DOHH2 (cell line): ENCODE data around the gene DNAI2.

Experiments
- H3F3A ChIP-seq: fragments of 200-600 bp; sonication (generic), shearing (Covaris generic); 2 replicates; pipeline ENCODE4 v1.6.0; 2016; ENCODE audit warnings: antibody characterized with exemption, mild to moderate bottlenecking; ENCODE audit not compliant: control insufficient read depth, insufficient read depth
- H3K27ac ChIP-seq: fragments of 200-600 bp; sonication (generic); 2 replicates; pipeline ENCODE4 v1.5.1; 2014; ENCODE audit warnings: low read depth, mild to moderate bottlenecking, low read length, moderate library complexity
- H3K27me3 ChIP-seq: fragments of 200-600 bp; sonication (generic); 2 replicates; pipeline ENCODE4 v1.6.1; 2014; ENCODE audit warnings: mild to moderate bottlenecking, low read length, mixed read lengths; ENCODE audit not compliant: control insufficient read depth
- H3K36me3 ChIP-seq: fragments of 200-600 bp; sonication (generic); 2 replicates; pipeline ENCODE4 v1.6.1; 2014; ENCODE audit warnings: mild to moderate bottlenecking, low read length, moderate library complexity, mixed read lengths; ENCODE audit not compliant: control insufficient read depth
- H3K4me1 ChIP-seq: fragments of 200-600 bp; sonication (generic); 2 replicates; pipeline ENCODE4 v1.6.1; 2014; ENCODE audit warnings: mild to moderate bottlenecking, low read length, mixed read lengths; ENCODE audit not compliant: control insufficient read depth
- H3K4me2 ChIP-seq: fragments of 200-600 bp; sonication (generic); 2 replicates; pipeline ENCODE4 v1.6.0; 2014; ENCODE audit warnings: mild to moderate bottlenecking, low read length, moderate library complexity
- H3K4me3 ChIP-seq: fragments of 200-600 bp; sonication (generic); 2 replicates; pipeline ENCODE4 v1.5.1; 2014; ENCODE audit warnings: mild to moderate bottlenecking, low read length, mixed read lengths
- H3K79me2 ChIP-seq: fragments of 200-600 bp; sonication (generic); 2 replicates; pipeline ENCODE4 v1.6.1; 2014; ENCODE audit warnings: mild to moderate bottlenecking, low read length, mixed read lengths; ENCODE audit not compliant: control insufficient read depth
- H3K9me2 ChIP-seq: fragments of 200-600 bp; sonication (generic); replicated peaks from 2 replicates; pipeline ENCODE4 v1.6.1; 2014; ENCODE audit warnings: mild to moderate bottlenecking, low read length, mixed read lengths; ENCODE audit not compliant: control insufficient read depth
- H3K9me3 ChIP-seq: fragments of 200-600 bp; sonication (generic); 2 replicates; pipeline ENCODE4 v1.6.1; 2014; ENCODE audit warnings: antibody characterized with exemption, low read length, mixed read lengths; ENCODE audit not compliant: control insufficient read depth, insufficient read depth
- H4K20me1 ChIP-seq: fragments of 200-600 bp; sonication (generic); 2 replicates; pipeline ENCODE4 v1.6.0; 2014; ENCODE audit warnings: low read depth, mild to moderate bottlenecking, antibody characterized with exemption, low read length, moderate library complexity; ENCODE audit not compliant: control insufficient read depth, insufficient read depth
- CTCF ChIP-seq: fragments of 200-600 bp; sonication (generic); IDR thresholded peaks from one replicate; pipeline ENCODE4 v1.5.1; 2014; ENCODE audit warnings: antibody characterized with exemption, mild to moderate bottlenecking, low read depth, low read length; ENCODE audit not compliant: poor library complexity, severe bottlenecking
- EZH2phosphoT487 ChIP-seq: fragments of 200-600 bp; sonication (generic); IDR thresholded peaks from 2 replicates; pipeline ENCODE4 v1.6.1; 2017; ENCODE audit warnings: borderline replicate concordance, mild to moderate bottlenecking, antibody characterized with exemption, low read length, moderate library complexity, mixed read lengths

The DNAI2 gene

GRCh38 chr17:74283371-74283673 lies 9.3 kb downstream of the DNAI2 start:
- Histone ChIP-seq H3K27me3 (no peaks in the 10 kb centered on the region), H3K4me2 (no peak overlapping the region)

GRCh38 chr17:74287031-74287602 lies 13.1 kb downstream of the DNAI2 start:
- TF ChIP-seq CTCF (no peak), EZH2phosphoT487 (no peak)
- H3K36me3 ChIP-seq = no peaks in the 10 kb centered on the region
- no peaks in the 10 kb centered on the region for H4K20me1 ChIP-seq
- H3F3A ChIP-seq = no peaks in the 10 kb centered on the region
- H3K9me2 ChIP-seq = no peaks in the 10 kb centered on the region
- H3K27ac ChIP-seq = no peak overlapping the region
- H3K4me3 ChIP-seq = no peak overlapping the region
- no peaks in the 10 kb centered on the region for H3K4me1 ChIP-seq
- H3K27me3 ChIP-seq = no peaks in the 10 kb centered on the region
- H3K4me2 ChIP-seq = no peak overlapping the region
- H3K9me3 ChIP-seq = no peaks in the 10 kb centered on the region
- no peaks in the 10 kb centered on the region for H3K79me2 ChIP-seq

More at GRCh38 chr17:74283371-74283673, 9.3 kb downstream of the DNAI2 start:
- Histone ChIP-seq H3F3A (no peaks in the 10 kb centered on the region), H3K4me1 (no peaks in the 10 kb centered on the region), H3K36me3 (no peaks in the 10 kb centered on the region), H4K20me1 (no peaks in the 10 kb centered on the region), H3K9me3 (no peaks in the 10 kb centered on the region), H3K27ac (no peak overlapping the region), H3K79me2 (no peaks in the 10 kb centered on the region), H3K4me3 (no peak overlapping the region), H3K9me2 (no peaks in the 10 kb centered on the region)
- TF ChIP-seq EZH2phosphoT487 = no peak
- TF ChIP-seq CTCF = no peak

- Histone ChIP-seq H3F3A (no peaks in the 10 kb centered on the region), H3K27me3 (no peaks in the 10 kb centered on the region), H3K4me3 (no peak overlapping the region), H3K27ac (no peak overlapping the region), H4K20me1 (no peaks in the 10 kb centered on the region), H3K36me3 (no peaks in the 10 kb centered on the region), H3K4me2 (no peak overlapping the region), H3K9me2 (no peaks in the 10 kb centered on the region), H3K9me3 (no peaks in the 10 kb centered on the region), H3K4me1 (no peaks in the 10 kb centered on the region), H3K79me2 (no peaks in the 10 kb centered on the region)
- TF ChIP-seq CTCF (no peak), EZH2phosphoT487 (no peak)
Measured at GRCh38 chr17:74288785-74289184, 14.8 kb downstream of the DNAI2 start.
